IMR-90 (cell line): ENCODE measurements around the gene DDX20.

Experiments used
- MAFK ChIP-seq: IDR thresholded peaks from 2 replicates; pipeline ENCODE4 v1.6.1; 2012; ENCODE audit warnings: low read depth, low read length, improper control_type of control experiment
- SMC3 ChIP-seq: fragments of 150-350 bp; IDR thresholded peaks from 2 replicates; pipeline ENCODE4 v1.6.1; 2016; ENCODE audit warnings: low read depth, mild to moderate bottlenecking, antibody characterized with exemption, low read length, moderate library complexity
- TF ChIP-seq, protein P1 (sequence below): conservative IDR thresholded peaks from 2 replicates; pipeline ENCODE4 v1.5.1; 2012; ENCODE audit warnings: mild to moderate bottlenecking, low read depth, low read length, improper control_type of control experiment

- TF ChIP-seq, protein P1, sequence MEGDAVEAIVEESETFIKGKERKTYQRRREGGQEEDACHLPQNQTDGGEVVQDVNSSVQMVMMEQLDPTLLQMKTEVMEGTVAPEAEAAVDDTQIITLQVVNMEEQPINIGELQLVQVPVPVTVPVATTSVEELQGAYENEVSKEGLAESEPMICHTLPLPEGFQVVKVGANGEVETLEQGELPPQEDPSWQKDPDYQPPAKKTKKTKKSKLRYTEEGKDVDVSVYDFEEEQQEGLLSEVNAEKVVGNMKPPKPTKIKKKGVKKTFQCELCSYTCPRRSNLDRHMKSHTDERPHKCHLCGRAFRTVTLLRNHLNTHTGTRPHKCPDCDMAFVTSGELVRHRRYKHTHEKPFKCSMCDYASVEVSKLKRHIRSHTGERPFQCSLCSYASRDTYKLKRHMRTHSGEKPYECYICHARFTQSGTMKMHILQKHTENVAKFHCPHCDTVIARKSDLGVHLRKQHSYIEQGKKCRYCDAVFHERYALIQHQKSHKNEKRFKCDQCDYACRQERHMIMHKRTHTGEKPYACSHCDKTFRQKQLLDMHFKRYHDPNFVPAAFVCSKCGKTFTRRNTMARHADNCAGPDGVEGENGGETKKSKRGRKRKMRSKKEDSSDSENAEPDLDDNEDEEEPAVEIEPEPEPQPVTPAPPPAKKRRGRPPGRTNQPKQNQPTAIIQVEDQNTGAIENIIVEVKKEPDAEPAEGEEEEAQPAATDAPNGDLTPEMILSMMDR, result no peak
- TF ChIP-seq MAFK, result no peak
- no peak for TF ChIP-seq SMC3
These were observed 16.3 kb upstream of the DDX20 start, which contains the start of gene INKA2 for GRCh38 chr1:111739194-111739924.
